Hepatocyte (in vitro differentiated cells): ENCODE results near the gene INTS6. TPM values are rescaled to one million over a fixed set of nuclear protein-coding genes. Genes with fewer than 3 reads are reported as not detected.

Experiments
- DNase-seq: peaks from one replicate; pipeline ENCODE4 v3.0.0-alpha.2; 2016; ENCODE audit warnings: low spot score
- H2AFZ ChIP-seq: fragments of 200-600 bp; sonication (generic); 2 replicates; pipeline ENCODE4 v1.6.0; 2016; ENCODE audit warnings: antibody characterized with exemption, mild to moderate bottlenecking
- H3K27ac ChIP-seq: fragments of 200-600 bp; sonication (generic); 2 replicates; pipeline ENCODE4 v1.5.1; 2016; ENCODE audit warnings: mild to moderate bottlenecking
- H3K27me3 ChIP-seq: fragments of 200-600 bp; sonication (generic); 2 replicates; pipeline ENCODE4 v1.6.1; 2016
- H3K36me3 ChIP-seq: fragments of 200-600 bp; sonication (generic); replicated peaks from 2 replicates; pipeline ENCODE4 v1.5.1; 2016; ENCODE audit warnings: low read depth; ENCODE audit not compliant: insufficient read depth
- H3K4me1 ChIP-seq: fragments of 200-600 bp; sonication (generic); 2 replicates; pipeline ENCODE4 v1.5.1; 2016; ENCODE audit warnings: mild to moderate bottlenecking, moderate library complexity; ENCODE audit not compliant: insufficient read depth
- H3K4me2 ChIP-seq: fragments of 200-600 bp; sonication (generic); 2 replicates; pipeline ENCODE4 v1.6.0; 2016
- H3K4me3 ChIP-seq: fragments of 200-600 bp; sonication (generic); 2 replicates; pipeline ENCODE4 v1.5.1; 2016; ENCODE audit warnings: mild to moderate bottlenecking
- H3K79me2 ChIP-seq: fragments of 200-600 bp; sonication (generic); 2 replicates; pipeline ENCODE4 v1.6.0; 2017; ENCODE audit warnings: mild to moderate bottlenecking
- H3K9me2 ChIP-seq: fragments of 200-600 bp; sonication (generic); replicated peaks from 2 replicates; pipeline ENCODE4 v1.6.0; 2017; ENCODE audit warnings: mild to moderate bottlenecking; ENCODE audit not compliant: insufficient read depth
- H3K9me3 ChIP-seq: fragments of 200-600 bp; sonication (generic); 2 replicates; pipeline ENCODE4 v1.5.1; 2016; ENCODE audit warnings: low read depth, mild to moderate bottlenecking
- H4K20me1 ChIP-seq: fragments of 200-600 bp; sonication (generic); 2 replicates; pipeline ENCODE4 v1.6.0; 2016; ENCODE audit warnings: mild to moderate bottlenecking; ENCODE audit not compliant: insufficient read depth, poor library complexity, severe bottlenecking
- CTCF ChIP-seq: fragments of 200-600 bp; sonication (generic); IDR thresholded peaks from 2 replicates; pipeline ENCODE4 v1.5.1; 2016; ENCODE audit warnings: antibody characterized with exemption, mild to moderate bottlenecking; ENCODE audit not compliant: poor library complexity
- EZH2 ChIP-seq: fragments of 200-600 bp; sonication (generic); IDR thresholded peaks from 2 replicates; pipeline ENCODE4 v1.6.1; 2016; ENCODE audit warnings: antibody characterized with exemption, mild to moderate bottlenecking, borderline replicate concordance
- EZH2phosphoT487 ChIP-seq: fragments of 200-600 bp; sonication (generic); IDR thresholded peaks from one replicate; pipeline ENCODE4 v1.6.1; 2018; ENCODE audit warnings: antibody characterized with exemption, mild to moderate bottlenecking, low read depth, moderate library complexity; ENCODE audit not compliant: unreplicated experiment, severe bottlenecking
- WGBS: methylation state at CpG from one replicate; pipeline ENCODE4 v1.1.6; 2016; ENCODE audit warnings: low lambda C conversion rate; ENCODE audit errors: missing lambda C conversion rate; 5-methylcytosine and 5-hydroxymethylcytosine counted together
- polyA plus RNA-seq: library from polyadenylated mRNA; unstranded; fragments of >200 nt; fragmentation: Nextera tagmentation; extraction: Ambion mirVana; gene quantifications from 2 replicates; pipeline ENCODE4 v1.2.1, GENCODE V29; 2016
- total RNA-seq: library from RNA; depleted of rRNA; stranded (reverse); fragments of >200 nt; gene quantifications from 2 replicates; pipeline ENCODE4 v1.2.3, GENCODE V29; 2014

The INTS6 gene
- total and polyA plus RNA-seq, 2 experiments from 2014 or later, result 28.5 to 51.2 TPM

- no peaks in the 10 kb centered on the region for H3K9me2 ChIP-seq
- no peaks in the 10 kb centered on the region for H3K9me3 ChIP-seq
- no peaks in the 10 kb centered on the region for H3K27me3 ChIP-seq
- DNase-seq, result no peak
- H4K20me1 ChIP-seq, result no peaks in the 10 kb centered on the region
- H3K4me1 ChIP-seq, result no peaks in the 10 kb centered on the region
- H3K4me3 ChIP-seq, result no peak overlapping the region
- H3K27ac ChIP-seq, result no peak overlapping the region
- H3K4me2 ChIP-seq, result no peak overlapping the region
- H2AFZ ChIP-seq, result no peak overlapping the region
- 96% methylated on average over 4 of the region's 4 CpGs for WGBS
- H3K36me3 ChIP-seq, result no peaks in the 10 kb centered on the region
- TF ChIP-seq EZH2phosphoT487 (no peak), EZH2 (no peak), CTCF (no peak)
- H3K79me2 ChIP-seq, result peaks cover 10% of the 10 kb centered on the region
Measured at GRCh38 chr13:51437550-51438127, 15.2 kb downstream of the INTS6 start.

DNA sequence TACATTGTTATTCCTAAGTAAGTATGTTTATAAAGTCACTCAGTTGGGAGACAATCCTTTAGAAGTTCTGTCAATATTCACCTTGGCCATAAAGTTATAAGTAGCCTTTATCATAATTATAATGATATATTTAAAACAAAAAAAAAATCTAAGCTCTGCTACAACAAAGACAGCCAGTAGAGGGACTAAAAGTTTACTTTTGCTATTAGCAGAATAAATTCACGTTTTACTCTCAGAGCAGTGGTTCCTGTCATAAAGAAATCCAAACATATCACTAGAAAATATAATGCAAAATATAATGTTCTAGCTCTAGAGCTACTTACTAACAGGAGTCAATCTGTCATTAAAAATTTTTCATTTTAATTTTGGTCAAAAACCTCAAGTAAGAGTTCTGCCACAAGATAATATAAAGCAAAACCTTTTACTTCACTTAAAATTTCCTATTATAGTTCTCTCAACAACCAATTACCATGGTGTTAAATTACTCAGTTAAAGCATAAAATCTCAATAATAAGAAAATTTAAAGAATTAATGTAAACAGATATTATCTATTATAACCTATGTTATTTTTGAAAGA lies 17.7 kb downstream of the INTS6 start:
- Histone ChIP-seq H3K4me3 (no peak overlapping the region), H3K27me3 (no peaks in the 10 kb centered on the region), H3K9me3 (no peaks in the 10 kb centered on the region), H3K4me2 (no peak overlapping the region), H3K9me2 (no peaks in the 10 kb centered on the region), H4K20me1 (no peaks in the 10 kb centered on the region), H3K4me1 (no peaks in the 10 kb centered on the region), H2AFZ (no peak overlapping the region), H3K36me3 (no peaks in the 10 kb centered on the region), H3K27ac (no peak overlapping the region), H3K79me2 (peaks cover 13% of the 10 kb centered on the region)
- 9% methylated on average over 1 of the region's 1 CpG for WGBS
- TF ChIP-seq CTCF (peak; percentile 74), EZH2 (no peak)
- peak; percentile 36 for DNase-seq

- H3K36me3 ChIP-seq, result no peaks in the 10 kb centered on the region
- no peaks in the 10 kb centered on the region for H3K9me2 ChIP-seq
- TF ChIP-seq EZH2phosphoT487 (no peak), CTCF (no peak), EZH2 (no peak)
- DNase-seq, result no peak
- no peak overlapping the region for H3K27ac ChIP-seq
- H4K20me1 ChIP-seq, result no peaks in the 10 kb centered on the region
- no peaks in the 10 kb centered on the region for H3K9me3 ChIP-seq
- H3K4me3 ChIP-seq, result no peak overlapping the region
- H3K79me2 ChIP-seq, result peaks cover 37% of the 10 kb centered on the region
- H3K4me2 ChIP-seq, result no peak overlapping the region
- no peaks in the 10 kb centered on the region for H3K27me3 ChIP-seq
- H2AFZ ChIP-seq, result no peak overlapping the region
- no peaks in the 10 kb centered on the region for H3K4me1 ChIP-seq
- WGBS, result 78% methylated on average over 2 of the region's 2 CpGs
Measured at GRCh38 chr13:51432576-51432975, 20.3 kb downstream of the INTS6 start.

DNA sequence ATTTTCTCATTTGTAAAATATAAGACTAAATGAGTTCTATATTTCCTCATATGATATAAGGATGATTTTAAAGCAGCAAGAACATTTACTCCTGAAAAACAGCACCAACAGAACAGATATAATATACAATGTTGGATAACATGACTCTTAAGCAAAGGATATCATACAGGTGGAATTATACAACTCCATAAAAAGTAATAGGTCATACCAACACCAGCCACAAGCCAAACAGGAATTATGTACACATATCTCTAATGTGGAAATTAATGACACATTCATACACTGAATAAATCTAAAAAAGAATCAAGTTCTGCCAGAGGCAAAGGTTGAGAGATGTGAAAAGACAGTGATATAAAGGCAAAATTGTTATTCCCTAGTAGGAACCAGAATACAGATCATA lies 25.9 kb downstream of the INTS6 start:
- Histone ChIP-seq H3K27me3 (no peaks in the 10 kb centered on the region), H3K4me1 (peaks cover 7% of the 10 kb centered on the region), H3K9me3 (no peaks in the 10 kb centered on the region), H3K4me2 (no peak overlapping the region), H3K9me2 (no peaks in the 10 kb centered on the region), H3K27ac (no peak overlapping the region), H3K36me3 (no peaks in the 10 kb centered on the region), H4K20me1 (peaks cover 35% of the 10 kb centered on the region), H3K4me3 (no peak overlapping the region), H2AFZ (no peak overlapping the region), H3K79me2 (peaks cover 83% of the 10 kb centered on the region)
- no peak for DNase-seq
- TF ChIP-seq EZH2, result no peak
